HFF-Myc (cell line): ENCODE measurements around the gene TUT1.
"Not testable (repeated sequence)": the region's sequence is repeated elsewhere in the genome, so short reads cannot be mapped to it uniquely, and the experiment has no call there.

Experiments used
- DNase-seq: peaks from one replicate; pipeline ENCODE4 v3.0.0-alpha.2; 2011; ENCODE audit warnings: low read depth; ENCODE audit errors: extremely low read depth
- H3K4me3 ChIP-seq: replicated peaks from 2 replicates; pipeline ENCODE4 v1.5.1; 2011; ENCODE audit warnings: low read depth, mild to moderate bottlenecking, control low read depth, low read length
- TF ChIP-seq, protein P1 (sequence below): IDR thresholded peaks from 2 replicates; pipeline ENCODE4 v1.5.1; 2012; ENCODE audit warnings: mild to moderate bottlenecking, low read depth, low read length, control low read depth; ENCODE audit errors: missing control alignments

The TUT1 gene

DNA sequence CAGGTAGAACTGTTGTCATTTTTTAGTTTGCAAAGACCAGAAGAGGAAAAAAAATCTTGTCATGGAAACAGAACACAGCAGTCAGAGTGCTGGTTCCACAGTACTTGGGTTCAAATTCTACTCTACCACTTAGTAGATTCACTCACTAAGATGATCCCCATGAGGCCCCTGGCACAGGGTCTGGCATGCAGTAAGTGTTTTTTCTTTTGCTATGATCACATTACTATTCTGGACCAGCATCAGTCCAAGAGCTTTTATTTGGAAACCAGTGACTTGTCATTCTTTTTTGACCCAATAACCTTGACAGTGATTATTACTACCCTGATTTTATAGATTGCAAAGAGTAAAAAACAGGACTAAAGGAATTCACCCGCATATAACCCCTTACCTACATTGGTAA, 21.7 kb downstream of the TUT1 start:
- TF ChIP-seq, protein P1, sequence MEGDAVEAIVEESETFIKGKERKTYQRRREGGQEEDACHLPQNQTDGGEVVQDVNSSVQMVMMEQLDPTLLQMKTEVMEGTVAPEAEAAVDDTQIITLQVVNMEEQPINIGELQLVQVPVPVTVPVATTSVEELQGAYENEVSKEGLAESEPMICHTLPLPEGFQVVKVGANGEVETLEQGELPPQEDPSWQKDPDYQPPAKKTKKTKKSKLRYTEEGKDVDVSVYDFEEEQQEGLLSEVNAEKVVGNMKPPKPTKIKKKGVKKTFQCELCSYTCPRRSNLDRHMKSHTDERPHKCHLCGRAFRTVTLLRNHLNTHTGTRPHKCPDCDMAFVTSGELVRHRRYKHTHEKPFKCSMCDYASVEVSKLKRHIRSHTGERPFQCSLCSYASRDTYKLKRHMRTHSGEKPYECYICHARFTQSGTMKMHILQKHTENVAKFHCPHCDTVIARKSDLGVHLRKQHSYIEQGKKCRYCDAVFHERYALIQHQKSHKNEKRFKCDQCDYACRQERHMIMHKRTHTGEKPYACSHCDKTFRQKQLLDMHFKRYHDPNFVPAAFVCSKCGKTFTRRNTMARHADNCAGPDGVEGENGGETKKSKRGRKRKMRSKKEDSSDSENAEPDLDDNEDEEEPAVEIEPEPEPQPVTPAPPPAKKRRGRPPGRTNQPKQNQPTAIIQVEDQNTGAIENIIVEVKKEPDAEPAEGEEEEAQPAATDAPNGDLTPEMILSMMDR = no peak
- H3K4me3 ChIP-seq = peak overlapping the region; percentile 100
- no peak for DNase-seq

DNA sequence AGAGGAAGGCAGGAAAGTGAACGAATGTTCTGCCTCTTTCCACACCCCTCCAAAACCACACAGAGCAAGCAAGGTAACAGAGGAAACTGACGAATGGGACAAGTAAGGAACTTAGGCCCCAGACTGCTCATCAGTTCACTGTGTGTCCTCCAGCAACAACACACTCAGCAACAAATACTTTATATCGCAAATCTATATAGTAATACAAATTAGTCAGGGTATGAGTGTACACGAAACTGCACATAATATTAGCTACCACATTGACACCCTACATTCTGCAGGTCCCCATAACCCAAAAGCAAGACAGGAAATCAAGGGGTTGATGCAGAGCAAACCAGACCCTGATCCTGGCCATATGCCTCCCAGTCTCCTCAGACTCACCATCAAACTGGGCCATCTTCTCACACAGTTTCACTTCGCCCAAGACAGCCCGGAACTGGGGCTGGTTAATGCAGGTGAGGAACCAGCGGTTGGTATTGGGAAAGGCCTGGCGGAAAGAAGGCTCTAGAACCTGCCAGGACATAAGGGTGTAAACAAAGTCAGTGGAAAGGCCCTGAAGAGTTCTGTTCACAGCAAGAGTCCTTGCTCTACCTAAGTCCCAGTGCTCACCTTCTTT, 24.2 kb downstream of the TUT1 start:
- TF ChIP-seq, protein P1 = no peak
- H3K4me3 ChIP-seq = peak overlapping the region; percentile 12; the same call in 1 of the 2 replicates
- no peak for DNase-seq

DNA sequence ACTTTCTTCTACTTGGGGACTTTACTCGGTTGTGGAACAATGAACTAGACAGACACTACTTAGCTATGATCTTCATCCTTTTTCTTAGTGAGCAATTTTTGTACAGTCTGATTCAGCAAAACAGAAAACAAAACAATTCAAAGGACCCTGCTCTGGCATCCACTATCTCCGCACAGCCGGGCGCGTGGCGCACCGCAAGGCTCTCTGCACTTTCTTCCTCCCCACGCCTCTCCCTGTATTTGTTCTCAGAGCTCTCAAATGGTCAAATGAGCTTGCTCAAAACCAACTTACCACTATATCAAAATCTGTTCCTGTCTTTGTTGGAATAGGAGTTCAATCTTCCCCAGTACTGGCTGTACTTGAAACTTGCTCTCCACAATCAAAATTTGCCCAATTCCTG, 25.1 kb downstream of the TUT1 start:
- TF ChIP-seq, protein P1 = no peak
- no peak overlapping the region for H3K4me3 ChIP-seq
- no peak for DNase-seq

DNA sequence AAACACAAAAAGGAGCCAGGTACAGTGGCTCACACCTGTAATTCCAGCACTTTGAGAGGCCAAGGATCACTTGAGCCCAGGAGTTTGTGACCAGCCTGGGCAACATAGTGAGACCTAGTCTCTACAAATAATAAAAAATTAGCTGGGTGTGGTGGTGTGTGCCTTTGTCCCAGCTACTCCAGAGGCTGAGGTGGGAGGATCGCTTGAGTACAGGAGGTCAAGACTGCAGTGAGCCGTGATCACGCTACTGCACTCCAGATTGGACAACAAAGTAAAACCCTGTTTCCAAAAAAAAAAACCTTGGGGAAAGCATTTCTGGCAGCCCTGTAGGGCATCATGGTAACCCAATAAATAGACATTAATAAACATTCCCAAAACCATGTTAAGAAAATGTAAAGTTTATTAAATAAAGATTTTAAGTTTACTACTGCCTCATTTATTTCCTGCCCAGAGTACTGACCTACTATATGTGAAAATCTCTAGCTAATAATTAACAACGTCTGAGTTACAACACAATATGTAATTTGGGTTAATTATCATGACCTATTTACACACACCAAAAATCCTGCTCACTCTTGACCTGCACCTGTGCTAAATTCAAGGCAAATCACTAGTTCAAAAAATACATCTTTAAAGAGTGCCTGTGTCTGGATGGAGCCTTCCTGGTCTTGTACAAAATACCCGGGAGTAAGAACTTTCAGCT, 26.1 kb downstream of the TUT1 start:
- TF ChIP-seq, protein P1 = no peak

DNA sequence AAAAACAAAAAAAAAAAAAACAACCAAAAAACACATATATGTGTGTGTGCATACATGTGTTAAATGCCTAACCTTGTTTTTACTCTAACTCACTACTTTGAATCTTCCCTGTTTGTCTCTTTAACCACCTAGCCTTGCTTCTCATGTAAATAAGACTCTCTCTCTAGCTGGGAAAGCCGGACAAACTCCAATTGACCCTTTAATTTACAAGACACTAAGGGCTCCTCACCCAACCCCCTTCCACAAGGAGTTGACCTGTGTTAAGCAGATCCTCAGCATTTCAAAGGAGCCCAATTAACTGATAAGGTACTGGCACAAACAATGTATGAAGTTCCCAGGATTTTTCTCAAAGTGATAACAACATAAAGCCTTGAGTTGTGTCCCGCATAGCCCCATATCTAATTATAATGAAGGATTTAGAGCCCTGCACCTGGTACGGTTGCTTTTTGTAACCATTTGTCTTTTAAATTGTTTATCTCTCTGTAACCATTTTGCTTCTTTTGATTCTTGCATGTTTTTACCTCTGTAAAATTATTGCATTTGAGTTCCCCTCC, 29.6 kb downstream of the TUT1 start:
- not testable (repeated sequence) for H3K4me3 ChIP-seq, DNase-seq

More for the DNA sequence above, 26.1 kb downstream of the TUT1 start:
- no peak overlapping the region for H3K4me3 ChIP-seq
- DNase-seq = no peak

DNA sequence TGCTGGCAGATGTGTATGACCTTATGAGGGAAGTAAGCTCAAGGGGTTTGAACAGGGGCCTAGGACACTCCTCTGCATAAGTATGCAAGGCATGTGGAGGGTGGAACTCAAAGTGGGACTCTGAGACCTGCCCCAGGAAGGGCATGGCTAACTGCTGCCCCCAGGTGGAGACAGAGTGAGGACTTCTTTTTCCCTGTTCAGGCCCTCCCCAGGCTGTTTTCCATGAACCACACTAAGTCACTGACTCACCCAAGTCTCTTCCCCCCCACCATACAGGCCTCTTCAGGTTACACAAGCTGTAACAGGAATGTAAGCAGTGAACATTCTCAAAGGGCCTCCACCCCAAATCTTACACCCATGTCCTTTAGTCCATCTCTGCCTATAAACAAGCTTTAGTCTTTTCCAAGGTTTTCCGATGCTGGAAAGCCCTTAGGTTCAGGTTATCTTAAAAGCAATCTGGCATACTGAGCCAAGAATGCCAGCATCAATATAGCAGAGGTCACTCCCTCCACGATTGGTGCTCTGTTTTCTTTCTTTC, 30.7 kb downstream of the TUT1 start:
- TF ChIP-seq, protein P1 = peak; percentile 87
- peak; percentile 97 for DNase-seq
- no peak overlapping the region for H3K4me3 ChIP-seq

DNA sequence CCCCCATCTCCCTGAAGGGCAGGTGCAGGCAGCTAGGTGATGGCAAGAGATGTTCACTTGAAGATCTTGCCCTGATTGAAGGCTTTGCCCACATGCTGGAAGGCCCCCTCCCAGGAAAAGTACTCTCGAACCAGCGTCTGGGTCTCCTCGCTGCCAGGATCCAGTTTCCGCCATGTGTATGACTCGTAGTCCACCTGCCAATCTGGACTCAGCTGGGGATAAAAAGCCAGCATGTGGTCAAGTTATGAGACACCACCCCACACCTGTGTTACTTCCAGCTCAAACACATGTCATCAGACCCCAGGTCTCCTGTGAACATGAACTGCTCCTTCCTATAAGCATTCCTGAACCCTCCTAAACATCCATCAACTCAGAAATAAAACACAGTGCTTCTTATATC, 31.7 kb downstream of the TUT1 start:
- H3K4me3 ChIP-seq, DNase-seq: not testable (repeated sequence)
